ENCODE measurements around the gene FBXO46. TPM values are rescaled to one million over a fixed set of nuclear protein-coding genes. Genes with fewer than 3 reads are reported as not detected.

Gene FBXO46
- polyA plus RNA-seq, 1 of the 3 experiments (the other 2 are of a cell fraction): 5.6 TPM

DNA sequence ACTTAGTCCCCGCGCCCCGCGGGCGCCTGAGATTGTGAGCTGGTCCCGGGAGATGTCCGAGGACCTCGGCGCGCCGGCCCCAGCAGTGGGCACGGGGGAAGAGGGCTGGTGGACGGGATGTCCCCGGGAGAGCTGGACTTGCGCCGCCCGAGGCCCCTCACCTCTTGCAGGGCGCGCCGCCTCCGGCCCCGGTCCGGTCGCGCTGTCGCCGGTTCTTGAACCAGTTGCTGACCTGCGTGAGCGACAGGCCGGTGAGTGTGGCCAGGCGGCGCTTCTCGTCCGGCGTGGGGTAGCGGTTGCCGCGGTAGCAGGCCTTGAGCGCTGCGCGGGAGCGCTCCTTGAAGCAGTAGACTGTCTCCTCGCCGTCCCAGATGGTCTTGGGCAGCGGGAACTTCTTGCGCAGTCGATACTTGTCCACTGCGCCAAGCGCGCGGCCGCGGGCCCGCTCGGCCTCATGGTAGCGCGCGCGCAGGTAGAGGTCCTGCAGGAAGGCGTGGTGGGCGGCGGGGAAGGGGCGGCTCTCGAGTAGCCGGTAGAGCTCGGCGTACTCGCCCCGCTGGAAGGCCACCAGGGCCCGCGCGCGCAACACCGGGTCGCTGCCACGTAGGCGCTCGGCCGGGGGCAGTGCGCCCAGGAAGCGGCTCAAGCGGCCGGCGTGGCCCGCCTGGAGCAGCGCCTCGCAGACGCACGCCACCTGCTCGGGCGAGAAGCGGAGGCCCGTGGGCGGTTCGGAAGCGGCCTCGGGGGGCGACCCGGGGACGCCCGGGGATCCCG lies 37.4 kb upstream of the FBXO46 start:
- Histone ChIP-seq H3K27me3 (ENCODE audit: insufficient read depth) (no peaks in the 10 kb centered on the region), H3K36me3 (replicated peaks in 1 of 2; ENCODE audit: control insufficient read depth in 1 of 2, insufficient read depth in 2 of 2, low read length in 1 of 2) (peaks cover 1 to 19% of the 10 kb centered on the region in 2 experiments), H3K4me3 (ENCODE audit: low read depth in 2 of 2, low read length in 1 of 2) (peak overlapping the region; percentile 64 to 70), H3F3A (replicated peaks; ENCODE audit: insufficient read depth) (peaks cover 33% of the 10 kb centered on the region), H2AFZ (ENCODE audit: low read depth) (no peak overlapping the region), H4K20me1 (ENCODE audit: insufficient read depth) (peaks cover 11% of the 10 kb centered on the region; the same call in 1 of the 2 replicates), H3K9me2 (no peaks in the 10 kb centered on the region), H3K79me2 (ENCODE audit: insufficient read depth) (no peaks in the 10 kb centered on the region), H3K4me2 (peak overlapping the region; percentile 99), H3K27ac (ENCODE audit: low read depth in 2 of 2, low read length in 1 of 2) (peak overlapping the region; percentile 84 to 95), H3K9me3 (no peaks in the 10 kb centered on the region), H3K9ac (peak overlapping the region; percentile 78), H3K4me1 (ENCODE audit: control insufficient read depth in 1 of 2, insufficient read depth in 2 of 2, low read depth in 1 of 2, low read length in 1 of 2) (peaks cover 8 to 29% of the 10 kb centered on the region in 2 experiments; a peak in 3 of 4 replicates)
- ChIA-PET POLR2A (interaction anchor here (1.2 to 3.6 kb wide), 4 partner anchors 14 to 51 kb away, joined by 3 to 11 read pairs (median 4); partner anchors contain the start of genes DMPK, DMWD and FBXO46), CTCF (interaction anchor here (0.9 to 5.9 kb wide), 16 partner anchors 10 to 192 kb away, joined by 3 to 100 read pairs (median 7); partner anchors contain the start of genes DMWD and QPCTL)
- TF ChIP-seq MAX (IDR thresholded peaks at IDR 0.05; ENCODE audit: low read depth) (peak; percentile 45; the same call in 1 of the 2 replicates), MXI1 (IDR thresholded peaks at IDR 0.05; ENCODE audit: low read depth, low read length) (0 out of 2 replicates have a peak, but pooled peaks have one; percentile 15), TAF1 (IDR thresholded peaks at IDR 0.05; ENCODE audit: borderline replicate concordance, low read depth, low read length) (peak; percentile 15; the same call in 1 of the 2 replicates), SIN3A (IDR thresholded peaks at IDR 0.05; ENCODE audit: borderline replicate concordance, low read depth, low read length) (0 out of 2 replicates have a peak, but pooled peaks have one; percentile 42), NRF1 (IDR thresholded peaks at IDR 0.05; ENCODE audit: low read depth, low read length) (peak; percentile 28; the same call in 1 of the 2 replicates), SMC3 (IDR thresholded peaks at IDR 0.05; ENCODE audit: low read depth, low read length) (no peak), YY1 (IDR thresholded peaks at IDR 0.05; ENCODE audit: low read depth) (no peak), RFX5 (IDR thresholded peaks at IDR 0.05; ENCODE audit: low read length) (no peak), EP300 (IDR thresholded peaks at IDR 0.05; ENCODE audit: borderline replicate concordance in 1 of 2, low read depth in 1 of 2, low read length in 1 of 2) (no peak), MEF2A (IDR thresholded peaks at IDR 0.05; ENCODE audit: borderline replicate concordance, low read depth) (no peak)
- TF ChIP-seq, protein P1, sequence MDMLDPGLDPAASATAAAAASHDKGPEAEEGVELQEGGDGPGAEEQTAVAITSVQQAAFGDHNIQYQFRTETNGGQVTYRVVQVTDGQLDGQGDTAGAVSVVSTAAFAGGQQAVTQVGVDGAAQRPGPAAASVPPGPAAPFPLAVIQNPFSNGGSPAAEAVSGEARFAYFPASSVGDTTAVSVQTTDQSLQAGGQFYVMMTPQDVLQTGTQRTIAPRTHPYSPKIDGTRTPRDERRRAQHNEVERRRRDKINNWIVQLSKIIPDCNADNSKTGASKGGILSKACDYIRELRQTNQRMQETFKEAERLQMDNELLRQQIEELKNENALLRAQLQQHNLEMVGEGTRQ (IDR thresholded peaks at IDR 0.05; ENCODE audit: borderline replicate concordance, low read depth, low read length): no peak
- TF ChIP-seq, protein P2, sequence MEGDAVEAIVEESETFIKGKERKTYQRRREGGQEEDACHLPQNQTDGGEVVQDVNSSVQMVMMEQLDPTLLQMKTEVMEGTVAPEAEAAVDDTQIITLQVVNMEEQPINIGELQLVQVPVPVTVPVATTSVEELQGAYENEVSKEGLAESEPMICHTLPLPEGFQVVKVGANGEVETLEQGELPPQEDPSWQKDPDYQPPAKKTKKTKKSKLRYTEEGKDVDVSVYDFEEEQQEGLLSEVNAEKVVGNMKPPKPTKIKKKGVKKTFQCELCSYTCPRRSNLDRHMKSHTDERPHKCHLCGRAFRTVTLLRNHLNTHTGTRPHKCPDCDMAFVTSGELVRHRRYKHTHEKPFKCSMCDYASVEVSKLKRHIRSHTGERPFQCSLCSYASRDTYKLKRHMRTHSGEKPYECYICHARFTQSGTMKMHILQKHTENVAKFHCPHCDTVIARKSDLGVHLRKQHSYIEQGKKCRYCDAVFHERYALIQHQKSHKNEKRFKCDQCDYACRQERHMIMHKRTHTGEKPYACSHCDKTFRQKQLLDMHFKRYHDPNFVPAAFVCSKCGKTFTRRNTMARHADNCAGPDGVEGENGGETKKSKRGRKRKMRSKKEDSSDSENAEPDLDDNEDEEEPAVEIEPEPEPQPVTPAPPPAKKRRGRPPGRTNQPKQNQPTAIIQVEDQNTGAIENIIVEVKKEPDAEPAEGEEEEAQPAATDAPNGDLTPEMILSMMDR (IDR thresholded peaks at IDR 0.05): no peak
- 2% methylated on average over 18 of the region's 102 CpGs for WGBS (ENCODE audit: low lambda C conversion rate)
- peak; percentile 67 for DNase-seq
